Activated CD4-positive, alpha-beta T cell treated with anti-CD3 and anti-CD28 coated beads, Interleukin-2, amount 50 U/mL, for 16 hours (primary cell): ENCODE measurements around the gene DHX16.
"Not testable (repeated sequence)": the region's sequence is repeated elsewhere in the genome, so short reads cannot be mapped to it uniquely, and the experiment has no call there.

ENCODE experiments used
- DNase-seq: peaks from one replicate; pipeline ENCODE4 v3.0.0-alpha.2; 2020

The DHX16 gene

DNA sequence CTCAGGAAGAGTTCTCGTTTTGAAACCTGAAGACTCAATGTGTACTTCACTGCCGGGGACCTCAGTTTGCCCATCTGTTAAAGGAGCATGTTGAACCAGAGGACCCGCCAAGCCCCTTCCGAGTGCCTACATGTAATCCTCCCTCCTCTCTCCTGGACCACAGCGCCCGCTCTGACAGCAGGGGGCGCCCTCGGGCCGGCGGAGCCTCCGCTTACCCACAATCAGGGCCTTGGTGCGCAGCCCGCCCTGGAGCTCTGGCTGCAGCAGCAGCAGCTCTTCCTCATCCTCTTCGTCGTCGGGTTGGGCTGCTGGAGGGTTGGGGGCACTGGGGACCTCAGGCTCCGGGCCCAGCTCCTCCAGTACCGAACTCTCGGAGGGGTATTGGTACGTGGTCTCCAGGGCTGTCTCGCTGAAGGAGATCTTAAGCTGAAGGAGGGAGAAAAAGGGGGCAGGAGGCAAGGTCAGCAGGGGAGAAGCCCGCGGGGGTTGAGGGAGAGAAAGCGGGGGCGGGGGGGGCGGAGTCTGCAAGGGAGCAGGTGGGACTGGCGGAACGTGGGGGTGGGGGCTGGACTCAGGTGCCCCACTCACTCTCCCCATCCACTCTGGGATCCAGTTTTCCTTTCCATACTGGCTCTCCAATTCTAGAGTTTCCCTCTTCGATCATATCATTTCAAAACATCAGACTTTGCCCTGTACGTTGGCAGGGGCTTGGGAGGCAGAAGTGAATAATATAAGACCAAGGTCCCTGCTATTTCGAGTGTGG, 6.3 kb upstream of the DHX16 start:
- DNase-seq: peak; percentile 94

DNA sequence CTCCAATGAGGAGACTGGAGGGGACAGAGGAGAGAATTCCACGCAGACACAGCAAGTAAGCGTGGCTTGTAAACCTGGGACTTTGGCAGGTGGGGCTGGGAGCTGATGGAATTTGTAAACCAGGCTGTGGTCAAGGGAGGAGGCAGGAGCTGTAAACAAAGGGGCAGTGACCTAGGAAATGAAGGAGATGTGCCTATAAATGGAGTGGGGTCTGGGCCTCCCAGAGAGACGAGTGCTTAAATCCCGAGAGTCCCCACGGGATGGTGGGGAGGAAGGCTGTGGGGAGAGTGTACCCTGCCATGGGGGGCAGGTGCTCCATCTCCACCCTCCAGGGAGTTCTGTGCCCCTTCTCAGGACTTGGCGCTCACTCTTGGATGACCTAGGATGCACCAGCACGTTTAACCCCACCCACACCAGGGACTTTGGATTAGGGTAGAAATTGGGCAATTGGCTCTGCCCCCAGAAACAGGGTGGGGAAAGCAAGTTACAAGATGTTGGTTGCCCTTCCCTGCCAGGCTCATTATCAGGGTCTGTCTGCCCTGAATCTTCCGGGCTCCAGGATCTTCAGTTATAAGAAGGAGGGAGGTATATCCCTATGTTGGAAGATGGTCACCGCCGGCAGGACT, 4.0 kb upstream of the DHX16 start:
- DNase-seq: no peak

DNA sequence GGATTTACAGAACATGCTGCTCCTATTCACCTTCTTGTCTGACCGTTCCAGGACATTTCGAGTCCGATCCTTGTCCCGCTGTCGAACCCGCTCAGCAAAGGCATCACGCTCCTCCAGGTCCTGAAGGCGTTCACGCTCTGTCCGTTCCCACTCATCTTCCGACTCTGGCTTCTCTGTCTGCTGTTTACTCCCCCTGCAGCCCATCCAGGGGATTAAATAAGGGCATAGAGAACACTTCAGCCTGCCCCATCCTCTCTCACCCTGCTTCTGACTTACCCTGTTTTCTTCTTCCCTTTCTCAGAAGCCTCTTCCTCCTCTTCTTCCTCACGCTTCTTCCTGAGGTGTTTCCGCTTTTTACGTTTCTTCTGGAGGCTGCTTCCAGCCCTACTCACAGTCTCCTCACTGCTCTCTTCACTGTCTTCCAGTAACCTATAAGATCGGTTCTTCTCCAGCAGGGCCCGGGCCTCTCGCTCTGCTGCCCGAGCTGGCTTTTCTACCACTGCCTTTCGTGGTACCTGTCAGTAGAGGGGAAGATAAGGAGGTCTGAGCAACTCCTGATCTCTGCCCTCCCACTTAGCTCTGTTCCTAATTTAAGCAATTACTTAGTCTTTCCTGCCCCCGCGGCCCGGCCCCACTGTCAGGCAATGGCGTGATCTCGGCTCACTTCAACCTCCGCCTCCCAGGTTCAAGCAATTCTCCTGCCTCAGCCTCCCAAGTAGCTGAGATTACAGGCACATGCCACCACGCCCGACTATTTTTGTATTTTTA, 1.9 kb downstream of the DHX16 start:
- DNase-seq: no peak

DNA sequence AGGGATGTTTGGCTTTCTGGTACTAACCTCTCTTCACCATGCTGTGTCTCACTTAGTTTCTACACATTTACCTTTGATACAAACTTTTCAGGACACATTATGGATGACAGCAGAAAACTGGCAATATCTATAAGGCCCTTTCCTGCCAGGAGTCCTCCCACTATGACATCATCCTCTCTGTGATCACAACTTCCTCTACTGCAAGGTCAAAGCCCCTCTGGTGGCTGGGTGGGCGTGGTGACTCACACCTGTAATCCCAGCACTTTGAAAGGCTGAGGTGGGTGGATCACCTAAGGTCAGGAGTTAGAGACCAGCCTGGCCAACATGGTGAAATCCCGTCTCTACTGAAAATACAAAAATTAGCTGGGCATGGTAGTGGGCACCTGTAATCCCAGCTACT, 6.5 kb downstream of the DHX16 start:
- peak; percentile 21 for DNase-seq

DNA sequence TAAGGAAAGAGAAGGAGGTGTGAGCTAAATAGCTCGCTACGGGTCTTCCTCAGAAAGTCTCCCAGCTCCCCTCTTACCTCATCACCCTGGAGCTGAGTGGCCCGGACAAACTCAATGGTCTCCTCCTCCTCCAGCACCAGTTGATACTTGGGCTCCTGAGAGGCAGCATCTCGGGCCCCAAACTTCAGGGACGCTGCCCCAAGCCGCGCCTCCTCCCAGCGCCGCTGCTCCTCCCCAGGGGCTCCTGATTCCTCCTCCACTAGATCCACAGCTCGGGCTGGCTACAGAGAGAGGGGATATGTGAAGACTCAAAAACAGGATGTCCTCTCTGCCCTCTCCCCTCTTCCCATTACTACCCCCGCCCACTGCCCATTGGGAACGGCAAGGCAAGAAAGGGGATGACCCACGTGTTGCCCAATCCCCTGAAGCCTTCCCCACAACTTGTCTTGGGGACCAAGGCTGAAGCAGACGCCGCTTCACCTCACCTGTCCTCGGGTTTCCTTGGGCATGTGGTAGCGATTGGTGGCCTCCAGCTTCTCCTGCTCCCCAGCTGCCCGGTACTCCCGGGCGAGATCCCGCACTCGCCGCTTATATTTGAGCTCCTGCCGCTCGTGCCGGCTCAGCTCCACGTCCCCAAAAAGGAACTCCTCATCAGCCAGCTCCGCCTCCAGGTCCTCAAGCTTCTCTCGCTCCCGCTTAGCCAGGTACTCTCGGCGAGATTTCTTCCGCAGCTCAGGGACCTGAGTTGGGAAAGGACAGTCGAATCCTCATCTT, 7.6 kb downstream of the DHX16 start:
- DNase-seq: no peak

DNA sequence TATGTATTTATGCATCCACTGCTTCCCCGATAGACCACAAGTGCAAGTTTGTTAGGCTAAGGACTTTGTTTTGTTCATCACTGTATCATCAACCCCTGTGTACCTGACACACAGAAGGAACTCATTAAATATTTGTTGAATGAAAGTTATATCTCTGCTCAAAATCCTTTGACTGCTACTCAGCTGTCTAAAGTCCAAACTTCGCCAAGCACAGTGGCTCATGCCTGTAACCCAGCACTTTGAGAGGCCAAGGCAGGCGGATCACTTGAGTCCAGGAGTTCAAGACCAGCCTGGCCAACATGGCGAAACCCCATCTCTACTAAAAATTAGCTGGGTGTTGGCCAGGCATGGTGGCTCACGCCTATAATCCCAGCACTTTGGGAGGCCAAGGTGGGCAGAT, 14.9 kb downstream of the DHX16 start:
- DNase-seq: not testable (repeated sequence)

DNA sequence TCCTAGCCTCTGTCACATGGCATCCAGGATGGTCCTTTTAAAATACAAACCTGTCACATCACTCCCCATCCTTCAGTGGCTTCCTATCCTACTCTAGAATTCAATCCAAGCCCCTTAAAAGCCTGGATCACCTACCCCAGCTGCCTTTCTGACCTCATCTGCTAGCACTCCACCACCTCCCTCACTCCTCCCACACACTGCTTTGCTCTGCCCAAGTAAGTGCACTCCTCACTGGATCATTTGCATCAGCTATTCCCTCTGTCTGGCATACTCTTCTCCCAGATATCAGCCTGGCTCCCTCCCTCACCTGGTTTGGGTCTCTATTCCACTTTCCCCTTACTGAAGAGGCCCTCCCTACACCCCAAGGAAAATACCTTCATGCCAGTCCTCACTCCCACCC, 15.4 kb downstream of the DHX16 start:
- DNase-seq: no peak

DNA sequence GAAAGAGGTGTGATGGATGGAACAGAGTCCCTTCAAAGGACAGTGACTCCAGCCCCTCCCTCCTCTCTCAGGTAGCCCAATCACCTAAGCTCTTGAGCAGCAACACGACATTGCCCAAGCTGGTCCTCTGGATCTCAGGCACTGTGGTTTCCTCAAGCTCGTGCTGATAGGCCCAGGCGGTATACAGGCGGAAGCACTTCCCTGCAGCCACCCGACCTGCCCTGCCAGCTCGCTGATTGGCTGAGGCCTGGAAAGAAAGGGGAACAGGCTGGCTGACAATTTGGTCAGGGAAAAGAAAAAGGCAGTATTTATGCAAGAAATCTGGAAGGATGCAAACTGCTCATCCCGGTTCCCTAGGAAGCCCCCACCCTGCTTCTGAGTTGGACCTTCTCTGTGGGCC, 16.3 kb downstream of the DHX16 start:
- DNase-seq: no peak

DNA sequence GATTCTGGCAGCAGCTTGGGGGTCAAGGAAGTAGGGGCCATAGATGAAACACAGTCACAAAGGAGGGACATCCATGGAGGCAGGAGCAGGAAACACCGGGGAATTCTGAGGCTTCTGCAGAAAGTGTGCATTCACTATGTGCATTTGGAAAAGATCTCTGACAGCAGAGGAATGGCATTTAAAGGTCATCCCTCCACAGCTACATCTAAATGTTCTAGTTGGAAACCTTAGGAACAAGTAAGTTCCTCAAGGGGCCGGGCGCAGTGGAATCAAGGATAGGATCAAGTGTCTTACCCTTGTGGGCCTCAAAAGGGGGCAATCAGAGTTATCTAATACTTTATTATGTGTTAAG, 17.1 kb downstream of the DHX16 start:
- no peak for DNase-seq

DNA sequence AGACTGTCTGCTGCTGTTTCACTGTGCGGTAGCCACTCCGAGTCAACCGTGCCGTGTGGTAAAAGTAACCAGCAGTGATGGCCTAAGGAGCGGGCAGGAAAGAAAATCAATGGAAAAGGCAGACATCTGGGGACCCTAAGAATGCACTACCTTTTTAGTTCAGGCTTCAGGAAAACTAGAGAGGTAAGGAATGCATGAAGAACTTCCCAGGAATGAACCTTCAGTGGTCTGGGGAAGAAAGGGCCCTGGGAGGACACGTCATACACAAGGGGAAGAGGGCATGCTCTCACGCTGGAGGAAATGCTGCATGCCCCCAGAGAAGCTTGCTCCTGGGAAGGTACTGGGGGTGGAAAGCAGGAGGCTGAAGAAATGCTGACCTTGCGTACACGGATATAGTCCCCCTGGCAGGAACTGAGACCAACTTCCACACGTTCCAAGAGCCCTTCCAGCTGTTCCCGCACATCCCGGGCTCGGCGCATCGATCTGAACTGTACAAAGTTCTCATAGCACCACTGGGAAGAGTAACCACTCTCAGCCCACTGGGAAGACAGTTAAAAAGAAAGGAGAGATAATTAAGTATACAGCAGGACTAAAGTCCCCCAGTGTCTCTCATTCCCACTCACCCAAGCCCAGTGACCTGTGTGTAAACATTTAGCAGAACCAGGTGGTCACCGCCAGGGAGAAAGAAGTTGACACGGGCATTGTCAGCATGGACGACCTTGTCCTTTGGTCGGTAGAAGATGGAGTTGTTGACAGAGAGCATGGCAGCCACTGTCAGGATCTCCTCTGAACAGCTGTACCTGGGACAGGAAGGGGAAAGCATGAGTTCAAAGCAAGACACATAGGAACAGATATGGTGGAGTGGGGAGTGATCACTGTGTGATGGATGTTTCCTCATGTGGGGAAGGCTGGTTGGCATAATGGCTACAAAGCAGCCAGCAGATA, 17.7 kb downstream of the DHX16 start:
- no peak for DNase-seq

DNA sequence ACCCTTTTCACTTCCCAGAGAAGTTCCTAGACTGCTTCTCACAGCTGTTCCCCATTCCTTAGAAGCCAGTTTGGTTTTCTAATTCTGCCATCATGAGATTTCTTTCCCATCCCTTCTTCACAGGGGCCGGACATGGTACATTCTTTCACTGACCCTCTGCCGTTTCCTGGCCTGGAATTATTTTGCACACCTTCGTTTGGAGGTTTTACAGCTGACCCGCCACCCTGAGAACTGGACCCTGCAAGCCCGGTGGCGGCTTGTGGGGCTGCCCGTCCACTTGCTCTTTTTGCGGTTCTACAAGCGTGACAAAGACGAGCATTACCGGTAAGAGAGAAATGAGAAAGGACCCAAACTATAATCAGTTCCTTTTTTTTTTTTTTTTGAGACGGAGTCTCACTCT, 21.7 kb downstream of the DHX16 start:
- DNase-seq: no peak

DNA sequence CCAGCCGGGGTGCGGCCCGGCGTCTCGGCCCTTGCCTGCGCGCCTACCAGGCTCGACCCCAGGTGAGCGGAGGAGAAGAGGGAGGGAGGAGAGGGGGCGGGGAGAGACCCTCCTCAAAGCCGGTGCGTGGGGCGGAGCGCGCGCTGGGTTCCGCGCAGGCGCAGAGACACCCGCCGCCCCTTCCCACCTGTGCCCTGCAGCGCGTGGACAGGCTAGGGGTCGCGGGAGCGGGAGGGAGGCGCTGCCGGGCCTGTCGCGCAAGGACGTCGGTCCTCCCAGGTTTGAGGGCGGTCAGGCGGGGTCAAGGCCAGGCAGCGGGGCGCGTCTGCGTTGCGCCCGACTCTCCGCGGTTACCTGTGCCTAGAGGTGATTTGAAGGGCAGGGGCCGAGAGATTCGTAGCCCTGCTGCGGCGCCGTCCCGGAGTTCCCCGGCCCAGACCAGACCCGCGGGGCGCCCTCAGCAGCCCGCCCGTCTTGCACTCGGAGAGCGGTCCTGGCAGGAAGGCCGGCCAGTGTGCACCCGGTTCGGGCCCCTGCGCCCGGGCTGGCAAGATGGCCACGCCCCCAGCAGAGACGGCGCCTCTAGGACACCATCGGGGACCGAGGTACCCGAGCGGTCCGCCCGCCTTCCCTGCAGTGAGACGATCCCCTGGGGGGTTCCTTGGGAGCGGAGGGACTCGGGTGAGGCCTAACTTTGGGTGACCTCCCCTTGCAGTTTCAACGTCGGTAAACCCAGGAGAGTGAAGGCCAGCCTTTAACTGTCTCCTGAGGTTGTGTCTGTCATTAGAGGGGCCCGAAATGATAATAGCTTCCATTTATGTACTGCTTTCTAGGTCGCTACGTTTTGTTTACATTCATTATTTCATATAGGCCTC, 25.3 kb downstream of the DHX16 start:
- DNase-seq: peak; percentile 80

DNA sequence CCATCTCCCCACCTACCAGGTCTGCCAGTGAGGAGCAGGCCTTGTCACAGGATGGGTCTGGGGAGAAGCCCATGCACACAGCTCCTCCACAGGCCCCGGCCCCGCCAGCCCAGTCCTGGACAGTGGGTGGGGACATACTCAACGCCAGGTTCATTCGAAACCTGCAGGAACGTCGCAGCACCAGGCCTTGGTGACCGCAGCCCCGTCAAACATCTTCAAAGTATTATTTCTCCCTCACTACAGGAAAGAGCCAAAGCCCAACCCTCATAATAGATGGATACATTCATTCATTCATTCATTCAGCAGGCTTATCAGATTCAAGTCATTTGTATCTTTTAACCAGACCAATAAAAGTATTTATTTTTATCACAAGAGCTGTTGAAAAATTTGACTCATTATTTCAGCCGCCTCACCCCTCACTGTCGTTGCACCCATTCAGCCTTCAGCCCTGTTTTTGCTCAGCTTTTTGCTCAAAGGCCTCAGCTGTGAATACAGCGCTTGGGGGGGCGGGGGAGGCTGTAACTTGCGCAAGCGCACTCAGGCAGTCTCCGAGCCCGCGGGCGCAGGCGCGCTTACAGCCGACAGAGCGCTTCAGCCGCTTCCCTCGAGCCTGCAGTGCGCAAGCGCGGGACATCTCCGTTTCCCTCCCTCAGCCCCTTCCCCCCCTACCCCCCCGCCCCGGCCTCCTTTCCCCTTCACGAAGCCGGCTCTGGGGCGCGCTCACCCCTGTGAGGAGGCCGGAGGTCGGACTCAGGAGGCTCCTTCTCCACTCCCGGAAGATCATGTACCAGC, 26.2 kb downstream of the DHX16 start, which contains the start of gene C6orf136:
Gene C6orf136 (plus strand): TSS at position 684 of the 792 bp plus-strand sequence. CDS start 99 bp downstream, at position 783.
- peak; percentile 96 for DNase-seq

DNA sequence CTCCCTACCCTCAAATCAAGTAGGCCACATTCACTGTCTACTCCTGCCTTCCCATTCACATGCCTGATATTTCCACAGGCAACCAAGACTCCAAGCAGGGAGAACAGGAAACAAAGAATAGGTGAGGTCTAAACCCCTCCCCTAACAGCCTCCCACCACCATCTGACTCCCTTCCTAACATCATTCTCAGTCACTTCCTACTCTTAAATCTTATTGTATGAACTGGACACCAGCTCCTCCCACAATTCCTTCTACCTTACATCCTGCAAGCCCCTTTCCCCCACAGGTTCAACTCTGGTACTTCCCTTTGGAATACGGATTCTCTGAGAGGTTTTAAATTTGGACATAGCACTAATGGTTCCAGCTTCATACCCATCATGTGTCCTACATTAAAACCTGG, 26.8 kb downstream of the DHX16 start:
- no peak for DNase-seq

DNA sequence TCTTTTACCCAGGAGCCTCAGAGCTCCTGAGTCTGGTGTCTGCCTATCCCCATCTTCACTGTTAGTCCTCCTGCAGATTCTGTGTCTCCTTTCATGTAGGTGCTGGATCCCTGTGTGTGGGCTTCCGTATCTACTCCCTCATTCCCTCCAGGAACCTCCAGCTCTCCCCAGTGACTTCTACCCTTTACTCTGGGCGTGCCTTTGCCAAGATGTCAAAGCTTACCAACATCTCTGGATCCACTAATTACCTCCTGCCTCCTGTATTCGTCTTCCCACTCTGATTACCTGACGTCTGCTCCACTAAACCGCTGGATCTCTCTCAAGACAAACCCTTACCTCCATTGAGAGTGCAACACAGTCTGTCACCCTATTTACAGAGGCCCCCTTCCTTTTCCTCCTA, 28.0 kb downstream of the DHX16 start:
- no peak for DNase-seq

DNA sequence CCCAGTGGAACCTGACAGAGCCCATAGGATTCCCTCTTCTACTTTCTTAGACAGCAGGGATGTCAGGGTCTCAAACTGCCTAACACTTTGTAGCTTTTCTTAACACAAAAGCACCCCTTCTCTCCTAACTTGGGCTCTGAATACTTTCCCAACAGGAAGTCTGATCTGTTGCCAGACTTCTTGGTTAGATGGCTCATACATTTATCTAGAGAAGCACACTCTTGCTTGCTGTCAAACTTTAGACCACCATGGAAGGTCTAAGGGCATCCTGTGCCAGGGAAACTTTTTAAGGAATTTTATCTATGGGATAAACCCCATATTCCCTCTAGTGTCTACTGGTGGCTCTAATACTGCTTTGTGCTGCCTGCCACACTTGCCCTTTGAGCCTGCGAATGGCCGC, 29.1 kb downstream of the DHX16 start:
- DNase-seq: no peak

DNA sequence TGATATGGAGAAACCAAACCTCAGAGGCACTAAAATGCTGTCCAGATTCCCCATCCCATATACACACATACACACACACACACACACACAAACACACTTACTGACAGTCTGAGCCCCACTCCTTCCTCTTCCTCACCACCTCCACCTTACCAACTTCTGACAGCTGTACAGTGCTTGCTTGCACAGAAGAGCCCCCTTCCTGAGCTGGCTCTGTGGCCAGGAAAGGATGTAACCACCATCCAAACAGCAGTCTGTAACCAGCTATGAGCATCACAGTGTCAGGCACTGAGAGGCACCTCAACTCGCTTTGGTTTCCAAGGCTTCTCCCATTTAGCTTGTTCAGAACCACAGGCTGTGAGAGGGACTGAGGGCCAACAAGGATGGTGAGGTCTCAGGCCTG, 31.8 kb downstream of the DHX16 start:
- no peak for DNase-seq

DNA sequence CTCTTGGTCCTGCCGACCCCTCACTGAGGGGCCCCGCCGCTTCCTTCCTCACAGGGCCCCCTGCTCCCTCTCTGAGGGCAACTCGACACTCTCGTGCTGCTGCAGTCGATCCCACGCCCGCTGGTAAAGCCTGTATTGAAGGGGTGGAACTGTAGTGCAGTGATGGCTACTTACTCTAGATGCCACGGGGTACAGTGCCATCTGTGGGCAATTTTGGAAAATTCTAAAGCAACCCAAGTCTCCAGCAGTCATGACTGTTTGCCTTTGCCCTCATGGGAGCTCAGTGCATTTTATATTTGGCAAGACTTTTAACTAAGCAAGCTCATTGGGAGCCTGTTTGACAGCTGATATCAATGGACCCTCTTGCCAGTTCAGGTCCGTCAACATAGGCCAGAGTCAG, 32.3 kb downstream of the DHX16 start:
- no peak for DNase-seq

DNA sequence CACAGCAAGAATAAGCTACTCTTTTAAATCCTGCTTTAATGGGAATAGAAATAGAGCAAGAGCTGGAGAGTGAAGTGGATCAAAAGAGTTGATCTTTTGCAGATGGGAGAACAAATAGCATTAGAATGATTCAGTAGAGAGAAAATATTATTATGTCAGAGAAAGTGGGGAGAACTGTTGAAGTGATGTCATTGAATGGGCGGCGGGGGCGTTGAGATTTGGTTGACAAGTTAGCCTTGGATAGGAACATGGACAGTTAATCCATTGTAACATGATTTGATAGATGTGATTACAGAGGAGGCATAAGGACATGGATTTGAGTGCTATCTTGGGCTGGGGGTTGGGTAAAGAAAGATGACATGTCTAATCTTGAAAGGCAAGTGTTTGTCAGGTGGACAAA, 37.0 kb downstream of the DHX16 start:
- DNase-seq: no peak
